ENCODE data around the gene TEX19. TPM values are rescaled to one million over a fixed set of nuclear protein-coding genes. Genes with fewer than 3 reads are reported as not detected.
A peak's percentile ranks its signal among the peaks of the same experiment; 100 is the strongest.

The TEX19 gene
- total and polyA plus RNA-seq, 9 of the 15 experiments (the other 6 are each of a cell fraction or from before 2014, with no cell fraction given) = 0.10 to 4.9 (median 1.9) TPM

DNA sequence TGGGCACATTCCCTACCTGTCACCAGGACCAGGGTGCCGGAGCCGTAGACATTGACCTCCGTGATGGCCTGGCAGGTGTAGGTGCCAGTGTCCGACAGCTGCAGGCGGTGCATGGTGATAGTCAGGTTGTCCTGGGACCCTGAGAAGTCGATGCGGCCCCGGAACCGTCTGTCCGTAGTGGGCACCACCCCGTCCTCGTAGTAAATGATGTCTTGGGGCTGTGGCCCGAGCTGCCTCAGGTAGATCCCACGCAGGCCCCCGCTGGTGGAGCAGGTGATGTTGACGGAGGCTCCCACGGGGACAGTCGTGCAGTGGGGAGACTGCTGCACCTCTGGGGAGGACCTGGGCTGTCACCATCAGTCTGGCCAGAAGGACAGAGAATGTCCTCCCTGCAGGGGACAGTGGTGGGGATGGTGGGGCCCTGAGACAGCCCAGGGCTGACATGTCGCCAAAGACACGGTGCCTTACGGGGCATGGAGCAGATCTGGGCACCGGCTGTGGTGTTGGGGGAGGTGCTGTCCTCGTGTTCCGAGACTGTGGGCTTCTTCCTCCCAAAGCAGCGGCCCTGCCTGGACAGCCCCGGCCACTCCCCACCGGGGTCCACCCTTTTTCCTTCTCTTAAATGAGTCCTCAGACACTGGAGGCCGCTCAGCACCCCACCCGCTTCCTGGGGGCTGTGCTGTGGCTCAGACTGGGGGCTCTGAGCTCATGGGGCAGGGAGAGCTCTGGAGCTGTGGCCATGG lies 42.2 kb upstream of the TEX19 start:
- POLR2A ChIA-PET = interaction anchor here (0.9 to 1.0 kb wide), 2 partner anchors 21 to 24 kb away, joined by 3 to 5 read pairs; no protein-coding TSS in a partner anchor

More for the DNA sequence above, 42.2 kb upstream of the TEX19 start:
- TF ChIP-seq XRCC3 (IDR thresholded peaks at IDR 0.05) = no peak
- TF ChIP-seq, protein P1, sequence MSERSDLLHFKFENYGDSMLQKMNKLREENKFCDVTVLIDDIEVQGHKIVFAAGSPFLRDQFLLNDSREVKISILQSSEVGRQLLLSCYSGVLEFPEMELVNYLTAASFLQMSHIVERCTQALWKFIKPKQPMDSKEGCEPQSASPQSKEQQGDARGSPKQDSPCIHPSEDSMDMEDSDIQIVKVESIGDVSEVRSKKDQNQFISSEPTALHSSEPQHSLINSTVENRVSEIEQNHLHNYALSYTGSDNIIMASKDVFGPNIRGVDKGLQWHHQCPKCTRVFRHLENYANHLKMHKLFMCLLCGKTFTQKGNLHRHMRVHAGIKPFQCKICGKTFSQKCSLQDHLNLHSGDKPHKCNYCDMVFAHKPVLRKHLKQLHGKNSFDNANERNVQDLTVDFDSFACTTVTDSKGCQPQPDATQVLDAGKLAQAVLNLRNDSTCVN (CRISPR knock-in tag; IDR thresholded peaks at IDR 0.05) = no peak
- TF ChIP-seq LEF1 (IDR thresholded peaks at IDR 0.05) = no peak
- TF ChIP-seq E2F3 (CRISPR knock-in tag; IDR thresholded peaks at IDR 0.05) = no peak
- no peak overlapping the region for H3K4me3 ChIP-seq
- peak overlapping the region; percentile 44; the same call in 1 of the 2 replicates for H2AFZ ChIP-seq (ENCODE audit: low read depth, low read length)
- no peaks in the 10 kb centered on the region for H3K36me3 ChIP-seq (ENCODE audit: control insufficient read depth, insufficient read depth, low read length)
- in situ Hi-C loops (cut with MboI) = no loop called here
- WGBS (ENCODE audit: insufficient coverage, low coverage, missing lambda C conversion rate) = 66% methylated on average over 23 of the region's 29 CpGs
- CTCF ChIA-PET (ENCODE audit: low intra/inter-chr PET ratio) = no interaction called here
- DNase-seq (ENCODE audit: extremely low read depth in 1 of 4, low spot score in 3 of 4) = no peak
- BruUV-seq (replicated peaks) = no TSS peak
- no peak overlapping the region for H3K4me2 ChIP-seq (ENCODE audit: insufficient read depth, low read length)
- intact Hi-C loops (cut with micrococcal nuclease) = no loop called here
- H3K4me1 ChIP-seq (replicated peaks in 1 of 2; ENCODE audit: control insufficient read depth in 2 of 2, insufficient read depth in 2 of 2, low read length in 2 of 2) = peaks cover 13 to 84% of the 10 kb centered on the region in 2 experiments; a peak in 4 of 5 replicates
- ATAC-seq = no peak
- no peak for FAIRE-seq
- no peaks in the 10 kb centered on the region for H3K27me3 ChIP-seq (ENCODE audit: control insufficient read depth in 2 of 2, insufficient read depth in 2 of 2, low read length in 2 of 2)
- H4K20me1 ChIP-seq (replicated peaks; ENCODE audit: control insufficient read depth, insufficient read depth, low read length) = no peaks in the 10 kb centered on the region
- H3K9me1 ChIP-seq (ENCODE audit: control insufficient read depth, insufficient read depth, low read length) = no peaks in the 10 kb centered on the region
- H3K79me2 ChIP-seq (ENCODE audit: control insufficient read depth, insufficient read depth, low read length) = no peaks in the 10 kb centered on the region
- peak overlapping the region in 1 of 2 experiments; percentile 71; a peak in 2 of 4 replicates for H3K9ac ChIP-seq (ENCODE audit: insufficient read depth in 1 of 2, low read depth in 2 of 2, low read length in 2 of 2)
- no peak overlapping the region for H3K27ac ChIP-seq (ENCODE audit: extremely low read depth, low read depth, low read length)
- peaks cover 10% of the 10 kb centered on the region for H3K9me3 ChIP-seq (replicated peaks; ENCODE audit: control insufficient read depth, insufficient read depth, low read depth, low read length)
